ENCODE data around the gene KRT75. TPM values are rescaled to one million over a fixed set of nuclear protein-coding genes. Genes with fewer than 3 reads are reported as not detected.

KRT75 gene
- total RNA-seq, 1 donor from 2014 or later = not detected

GRCh38 chr12:52416795-52417194 lies 17.4 kb downstream of the KRT75 start:
- Mint-ChIP-seq H3K27ac (ENCODE audit: unreplicated experiment) (no peak overlapping the region), H3K4me3 (ENCODE audit: unreplicated experiment) (no peak overlapping the region), H3K9me3 (ENCODE audit: low read depth) (no peaks in the 10 kb centered on the region), H3K4me1 (ENCODE audit: low read depth) (peaks cover 12% of the 10 kb centered on the region), H3K27me3 (ENCODE audit: low read depth) (peaks cover 20% of the 10 kb centered on the region), H3K36me3 (ENCODE audit: low read depth) (no peaks in the 10 kb centered on the region)
- no peak for TF ChIP-seq CTCF (IDR thresholded peaks at IDR 0.05)
- DNase-seq (ENCODE audit: low spot score) = no peak

- no peaks in the 10 kb centered on the region for H3K36me3 Mint-ChIP-seq (ENCODE audit: low read depth)
- DNase-seq (ENCODE audit: low spot score) = no peak
- no peaks in the 10 kb centered on the region for H3K9me3 Mint-ChIP-seq (ENCODE audit: low read depth)
- no peak for TF ChIP-seq CTCF (IDR thresholded peaks at IDR 0.05)
- H3K4me1 Mint-ChIP-seq (ENCODE audit: low read depth) = peaks cover 12% of the 10 kb centered on the region
- H3K27me3 Mint-ChIP-seq (ENCODE audit: low read depth) = peaks cover 14% of the 10 kb centered on the region
- no peak overlapping the region for H3K27ac Mint-ChIP-seq (ENCODE audit: unreplicated experiment)
- H3K4me3 Mint-ChIP-seq (ENCODE audit: unreplicated experiment) = no peak overlapping the region
Measured at GRCh38 chr12:52415870-52416750, 18.1 kb downstream of the KRT75 start.

GRCh38 chr12:52414936-52415335 lies 19.2 kb downstream of the KRT75 start:
- peaks cover 6% of the 10 kb centered on the region for H3K27me3 Mint-ChIP-seq (ENCODE audit: low read depth)
- peaks cover 12% of the 10 kb centered on the region for H3K4me1 Mint-ChIP-seq (ENCODE audit: low read depth)
- H3K4me3 Mint-ChIP-seq (ENCODE audit: unreplicated experiment) = no peak overlapping the region
- H3K36me3 Mint-ChIP-seq (ENCODE audit: low read depth) = no peaks in the 10 kb centered on the region
- no peaks in the 10 kb centered on the region for H3K9me3 Mint-ChIP-seq (ENCODE audit: low read depth)
- no peak for TF ChIP-seq CTCF (IDR thresholded peaks at IDR 0.05)
- H3K27ac Mint-ChIP-seq (ENCODE audit: unreplicated experiment) = no peak overlapping the region
- no peak for DNase-seq (ENCODE audit: low spot score)

- H3K4me1 Mint-ChIP-seq (ENCODE audit: low read depth) = peaks cover 10% of the 10 kb centered on the region
- no peak for DNase-seq (ENCODE audit: low spot score)
- H3K9me3 Mint-ChIP-seq (ENCODE audit: low read depth) = no peaks in the 10 kb centered on the region
- H3K36me3 Mint-ChIP-seq (ENCODE audit: low read depth) = no peaks in the 10 kb centered on the region
- TF ChIP-seq CTCF (IDR thresholded peaks at IDR 0.05) = no peak
- no peak overlapping the region for H3K4me3 Mint-ChIP-seq (ENCODE audit: unreplicated experiment)
- H3K27ac Mint-ChIP-seq (ENCODE audit: unreplicated experiment) = no peak overlapping the region
- H3K27me3 Mint-ChIP-seq (ENCODE audit: low read depth) = peaks cover 5% of the 10 kb centered on the region
Measured at GRCh38 chr12:52413782-52414345, 20.3 kb downstream of the KRT75 start.

GRCh38 chr12:52413202-52413601 lies 21.0 kb downstream of the KRT75 start:
- no peak overlapping the region for H3K4me3 Mint-ChIP-seq (ENCODE audit: unreplicated experiment)
- no peak overlapping the region for H3K27ac Mint-ChIP-seq (ENCODE audit: unreplicated experiment)
- peaks cover 10% of the 10 kb centered on the region for H3K27me3 Mint-ChIP-seq (ENCODE audit: low read depth)
- H3K4me1 Mint-ChIP-seq (ENCODE audit: low read depth) = peaks cover 10% of the 10 kb centered on the region
- no peaks in the 10 kb centered on the region for H3K9me3 Mint-ChIP-seq (ENCODE audit: low read depth)
- no peaks in the 10 kb centered on the region for H3K36me3 Mint-ChIP-seq (ENCODE audit: low read depth)
- no peak for DNase-seq (ENCODE audit: low spot score)
- TF ChIP-seq CTCF (IDR thresholded peaks at IDR 0.05) = no peak

Measured in chondrocyte (in vitro differentiated cells).